GM19467 (cell line): ENCODE data around the gene CDH13.

Experiments
- ATAC-seq: cut with Tn5 transposase; IDR thresholded peaks from one replicate; pipeline ENCODE4 v1.9.1; 2021; ENCODE audit warnings: mild to moderate bottlenecking, moderate library complexity; ENCODE audit not compliant: unreplicated experiment

CDH13 gene

DNA sequence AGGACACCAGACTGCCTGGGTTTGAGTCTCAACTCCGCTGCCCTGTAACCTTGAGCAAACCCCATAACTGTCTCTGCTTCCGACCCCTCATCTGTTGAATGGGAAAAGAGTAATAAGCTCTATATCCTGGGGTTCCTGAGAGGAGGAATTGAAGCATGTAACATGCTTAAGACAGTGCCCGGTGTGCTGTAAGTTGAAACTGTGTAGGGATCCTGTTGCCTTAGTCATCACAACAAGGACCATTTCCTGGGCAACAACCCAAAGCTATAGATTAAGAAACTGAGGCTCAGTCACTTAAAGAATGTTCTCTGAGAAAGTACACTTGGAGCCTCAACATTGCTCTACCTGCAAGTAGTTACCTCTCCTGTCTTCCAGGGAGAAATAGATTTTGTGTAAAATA is 23.0 kb downstream of the CDH13 start:
- ATAC-seq: no peak

- ATAC-seq: no peak
These were observed 24.0 kb downstream of the CDH13 start for GRCh38 chr16:82650804-82651203.

- peak; percentile 47 for ATAC-seq
These were observed 25.3 kb downstream of the CDH13 start for GRCh38 chr16:82651921-82652601.

DNA sequence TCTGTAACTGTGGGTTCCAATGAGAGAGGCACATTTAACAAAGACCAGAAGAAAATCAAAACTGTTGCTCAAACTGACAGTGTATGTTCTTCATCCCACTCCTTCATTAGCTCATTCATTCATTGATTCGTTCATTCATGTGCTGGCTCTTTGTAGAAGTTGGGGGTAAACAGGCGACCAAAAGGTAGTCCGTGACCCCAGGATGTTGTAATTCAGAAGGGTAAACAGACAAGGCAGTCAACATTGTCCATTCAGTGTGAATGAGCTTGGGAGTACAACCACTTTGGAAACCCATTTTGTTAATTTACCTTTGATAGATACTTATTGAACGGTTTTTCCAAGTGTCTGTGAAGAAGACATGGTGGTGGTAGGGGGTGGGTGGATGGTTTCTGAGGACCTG is 26.1 kb downstream of the CDH13 start:
- no peak for ATAC-seq

DNA sequence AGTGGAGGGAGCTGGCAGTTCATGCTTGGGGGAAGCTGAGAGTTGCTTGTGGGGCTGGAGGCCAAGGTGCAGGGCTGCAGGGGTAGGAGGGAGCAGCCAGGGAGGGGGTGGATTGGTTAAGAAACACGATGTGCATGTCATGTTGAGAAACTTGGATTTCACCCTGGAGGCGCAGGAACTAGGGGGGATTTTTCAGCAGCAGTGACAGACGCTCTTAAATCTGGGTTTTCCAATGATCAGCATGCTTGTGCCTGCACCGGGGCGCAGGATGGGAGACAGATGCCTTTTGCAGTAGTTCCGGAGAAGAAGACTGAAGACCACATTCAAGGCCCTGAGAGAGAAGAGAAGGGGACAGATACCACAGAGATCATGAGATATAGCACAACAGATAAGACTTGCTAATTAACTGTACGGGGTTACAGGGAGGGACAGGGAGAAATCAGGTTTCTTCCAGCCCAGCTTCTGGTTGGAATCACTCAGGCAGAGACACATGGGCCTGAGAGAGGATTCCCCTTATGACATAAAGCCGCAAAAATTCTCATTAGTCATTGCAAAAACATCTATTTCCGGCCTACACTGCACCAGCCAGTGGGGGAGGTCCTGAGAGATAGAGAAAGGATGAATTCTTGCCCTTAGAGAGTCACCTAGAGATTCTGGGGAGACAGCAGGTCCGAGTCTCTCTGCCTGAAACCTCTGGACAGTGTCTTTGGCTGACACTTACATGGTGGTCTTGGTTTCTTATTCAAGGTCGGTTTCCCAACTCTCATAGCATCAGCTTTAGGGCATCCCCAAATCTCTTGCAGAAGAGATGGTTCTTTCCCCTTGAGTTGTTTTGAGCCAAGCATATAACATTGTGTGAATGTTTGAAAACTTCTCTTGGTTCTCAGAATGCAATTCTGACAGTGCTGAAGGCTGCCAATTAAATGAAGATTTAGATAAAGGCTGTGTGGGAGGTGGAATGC is 27.1 kb downstream of the CDH13 start:
- ATAC-seq: peak; percentile 69

GRCh38 chr16:82655072-82655714 is 28.4 kb downstream of the CDH13 start:
- ATAC-seq: no peak

- ATAC-seq: no peak
These were observed 29.1 kb downstream of the CDH13 start for GRCh38 chr16:82655720-82656490.

GRCh38 chr16:82657239-82657638 is 30.5 kb downstream of the CDH13 start:
- ATAC-seq: no peak

- ATAC-seq: no peak
These were observed 31.0 kb downstream of the CDH13 start for GRCh38 chr16:82657786-82658185.

GRCh38 chr16:82658796-82659195 is 32.0 kb downstream of the CDH13 start:
- ATAC-seq: no peak

- no peak for ATAC-seq
These were observed 33.4 kb downstream of the CDH13 start for GRCh38 chr16:82660075-82660645.

GRCh38 chr16:82660966-82661365 is 34.2 kb downstream of the CDH13 start:
- no peak for ATAC-seq

GRCh38 chr16:82664181-82664580 is 37.4 kb downstream of the CDH13 start:
- no peak for ATAC-seq

GRCh38 chr16:82665025-82665424 is 38.3 kb downstream of the CDH13 start:
- ATAC-seq: no peak

DNA sequence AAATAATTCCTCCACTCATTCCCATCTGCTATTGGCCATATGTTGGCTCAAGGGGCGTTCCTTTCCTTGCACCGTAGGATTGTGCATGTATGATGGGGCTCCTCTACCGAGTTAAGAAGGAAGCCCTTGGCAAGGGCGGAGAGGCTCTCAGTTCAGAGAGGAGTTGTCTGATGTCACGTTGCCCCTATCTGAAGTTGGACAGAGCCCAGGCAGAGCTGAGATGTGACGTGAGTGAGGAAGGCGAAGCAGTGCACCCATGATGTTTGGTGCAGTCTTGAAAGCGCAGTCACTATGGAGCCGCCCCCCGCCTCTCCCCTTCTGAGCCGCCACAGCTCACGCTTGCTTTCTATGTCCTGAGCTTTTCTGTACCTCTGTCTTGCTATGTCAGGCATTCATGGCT is 40.7 kb downstream of the CDH13 start:
- ATAC-seq: no peak

- ATAC-seq: no peak
These were observed 41.3 kb downstream of the CDH13 start for GRCh38 chr16:82668094-82668493.

DNA sequence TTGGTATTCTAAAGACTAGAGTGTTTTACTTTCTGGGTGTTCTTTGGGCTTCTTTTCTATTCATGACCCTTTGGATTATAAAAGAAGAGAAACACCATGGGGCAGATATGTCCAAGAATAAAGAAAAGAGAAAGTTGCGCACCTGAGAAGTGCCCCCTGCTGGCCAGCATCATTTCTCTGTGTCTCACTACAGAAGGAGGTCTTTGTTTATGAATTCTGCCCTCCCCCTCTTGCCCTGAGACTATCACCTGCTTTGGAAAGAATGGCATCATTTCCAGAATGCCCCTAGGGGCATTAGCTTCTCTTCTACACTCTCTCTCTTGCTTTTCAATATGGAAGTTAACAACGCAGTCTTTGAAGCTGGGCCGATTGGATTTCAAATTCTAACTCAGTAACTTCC is 45.0 kb downstream of the CDH13 start:
- ATAC-seq: no peak

- ATAC-seq: no peak
These were observed 45.9 kb downstream of the CDH13 start for GRCh38 chr16:82672676-82673075.

DNA sequence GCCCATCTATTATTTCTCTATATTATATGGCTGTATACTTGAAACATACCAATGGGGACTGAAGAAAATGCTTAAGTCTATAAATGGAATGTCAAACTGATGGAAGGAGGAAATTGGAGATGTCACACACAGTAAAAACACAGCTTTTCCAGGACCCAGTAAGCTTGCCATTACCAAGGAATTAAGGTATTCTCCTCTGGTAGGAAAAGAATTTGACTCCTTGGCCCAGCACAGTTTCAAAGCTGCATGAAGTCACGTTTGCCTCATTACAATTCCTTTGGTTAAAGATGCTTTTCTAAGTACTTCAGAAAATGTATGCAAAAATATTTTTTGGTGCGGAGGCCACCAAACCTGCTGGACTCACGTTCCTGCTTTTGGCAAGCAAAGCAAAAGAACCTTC is 48.5 kb downstream of the CDH13 start:
- no peak for ATAC-seq

DNA sequence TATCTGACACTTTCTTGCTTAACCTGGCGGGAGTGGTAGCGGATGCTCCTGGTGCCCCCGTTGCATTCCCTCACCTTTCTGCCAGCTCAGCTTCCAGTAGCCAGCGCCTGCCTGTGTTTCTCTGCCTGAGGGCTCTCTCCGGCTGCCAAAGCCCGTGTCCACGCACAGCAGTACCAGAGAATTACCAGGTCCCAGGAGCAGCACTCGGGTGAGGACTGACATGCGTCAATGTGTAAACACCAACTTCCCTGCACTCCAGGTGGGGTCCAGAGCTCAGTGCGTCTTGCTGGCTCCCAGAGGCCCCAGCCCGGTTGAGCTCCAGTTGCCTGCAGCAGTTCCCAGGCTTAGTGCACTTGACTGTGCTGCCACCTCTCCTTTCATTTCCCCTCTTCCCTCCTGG is 54.8 kb downstream of the CDH13 start:
- ATAC-seq: no peak

DNA sequence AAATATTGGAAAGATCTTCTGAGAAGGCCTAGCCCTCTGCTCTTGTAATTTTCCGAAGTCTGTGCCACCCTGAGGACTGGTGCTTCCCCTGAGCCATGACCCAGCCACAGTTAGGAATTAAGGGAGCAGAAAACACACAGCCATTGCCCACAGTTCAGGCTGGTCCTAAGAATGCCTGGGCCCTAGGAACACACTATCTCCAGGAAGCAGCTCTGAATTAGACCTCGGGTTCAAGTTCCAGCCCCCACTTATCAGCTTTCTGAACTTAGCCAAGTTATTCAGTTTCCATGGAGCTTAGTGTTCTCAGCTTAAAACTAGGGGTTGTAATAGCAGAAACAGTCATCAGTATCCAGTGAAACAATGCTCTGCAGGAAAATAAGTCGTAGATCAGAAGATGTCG is 56.0 kb downstream of the CDH13 start:
- no peak for ATAC-seq
